IPS-18a (cell line): Measurements from ENCODE around the gene GATD1.

Source experiments
- H3K27ac ChIP-seq: one replicate; pipeline ENCODE4 v1.5.1; 2013; ENCODE audit warnings: low read length
- H3K27me3 ChIP-seq: one replicate; pipeline ENCODE4 v1.6.1; 2013; ENCODE audit warnings: mild to moderate bottlenecking, low read length; ENCODE audit not compliant: control insufficient read depth, insufficient read depth
- H3K36me3 ChIP-seq: one replicate; pipeline ENCODE4 v1.6.1; 2013; ENCODE audit warnings: low read depth, low read length; ENCODE audit not compliant: control insufficient read depth
- H3K4me1 ChIP-seq: one replicate; pipeline ENCODE4 v1.6.1; 2013; ENCODE audit warnings: low read depth, low read length; ENCODE audit not compliant: control insufficient read depth
- H3K4me3 ChIP-seq: one replicate; pipeline ENCODE4 v1.5.1; 2013; ENCODE audit warnings: low read length
- H3K9ac ChIP-seq: one replicate; pipeline ENCODE4 v1.6.1; 2013; ENCODE audit warnings: mild to moderate bottlenecking, low read length, moderate library complexity
- H3K9me3 ChIP-seq: one replicate; pipeline ENCODE4 v1.6.1; 2013; ENCODE audit warnings: low read depth, low read length; ENCODE audit not compliant: control insufficient read depth

The GATD1 gene, protein sequence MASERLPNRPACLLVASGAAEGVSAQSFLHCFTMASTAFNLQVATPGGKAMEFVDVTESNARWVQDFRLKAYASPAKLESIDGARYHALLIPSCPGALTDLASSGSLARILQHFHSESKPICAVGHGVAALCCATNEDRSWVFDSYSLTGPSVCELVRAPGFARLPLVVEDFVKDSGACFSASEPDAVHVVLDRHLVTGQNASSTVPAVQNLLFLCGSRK

DNA sequence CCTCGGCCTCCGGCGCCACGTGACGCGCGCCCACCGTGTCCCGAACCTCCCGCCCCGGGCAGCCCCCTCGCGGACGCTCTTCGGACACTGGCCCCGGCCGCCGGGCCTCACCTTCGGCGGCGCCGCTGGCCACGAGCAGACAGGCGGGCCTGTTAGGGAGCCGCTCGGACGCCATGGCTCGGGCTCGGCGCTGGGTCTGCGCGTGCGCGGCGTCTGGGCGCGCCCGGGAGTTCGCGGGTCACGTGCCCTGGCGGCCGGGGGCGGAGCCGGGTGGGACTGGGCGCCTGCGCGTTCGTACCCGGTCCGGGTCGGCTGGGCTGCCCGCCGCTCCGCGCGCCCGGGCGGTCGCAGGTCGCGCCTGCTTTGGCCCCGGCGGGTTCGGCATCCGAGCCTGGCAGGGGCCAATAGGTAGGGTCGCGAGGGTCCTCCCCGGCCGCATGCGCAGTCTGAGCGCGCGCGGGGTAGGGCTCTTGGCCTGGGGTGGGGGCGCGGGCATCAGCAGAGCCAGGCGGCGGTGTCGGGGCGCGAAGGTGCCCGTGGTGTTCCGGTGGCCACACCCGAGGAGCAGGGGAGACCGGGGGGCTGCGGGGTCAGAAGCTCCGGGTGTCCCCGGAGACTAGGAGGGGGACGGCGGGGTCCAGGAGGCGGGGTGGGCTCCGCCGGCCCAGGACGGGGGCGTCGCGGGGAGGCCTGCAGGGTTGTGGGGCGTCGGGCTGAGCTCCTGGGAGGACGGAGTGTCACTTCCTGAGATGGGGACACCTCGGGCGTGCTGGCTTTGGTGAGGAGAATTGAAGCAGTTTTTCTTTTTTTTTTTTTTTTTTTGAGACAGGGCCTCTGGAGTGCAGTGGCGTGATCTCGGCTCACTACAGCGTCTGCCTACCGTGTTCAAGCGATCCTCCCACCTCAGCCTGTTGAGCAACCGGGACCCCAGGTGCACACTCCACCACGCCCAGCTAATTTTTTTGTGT lies at the start of gene GATD1:
Gene GATD1, minus strand, starts transcription at position 200 of the 968 bp plus-strand sequence. Its CDS starts 25 bp downstream, at position 175.
- H3K27me3 ChIP-seq, result no peaks in the 10 kb centered on the region
- H3K36me3 ChIP-seq, result peaks cover 5% of the 10 kb centered on the region
- H3K4me3 ChIP-seq, result peak within 1 kb of the TSS; percentile 77
- H3K9ac ChIP-seq, result peak within 1 kb of the TSS; percentile 81
- H3K9me3 ChIP-seq, result no peaks in the 10 kb centered on the region
- H3K27ac ChIP-seq, result no peak within 1 kb of the TSS
- no peaks in the 10 kb centered on the region for H3K4me1 ChIP-seq

DNA sequence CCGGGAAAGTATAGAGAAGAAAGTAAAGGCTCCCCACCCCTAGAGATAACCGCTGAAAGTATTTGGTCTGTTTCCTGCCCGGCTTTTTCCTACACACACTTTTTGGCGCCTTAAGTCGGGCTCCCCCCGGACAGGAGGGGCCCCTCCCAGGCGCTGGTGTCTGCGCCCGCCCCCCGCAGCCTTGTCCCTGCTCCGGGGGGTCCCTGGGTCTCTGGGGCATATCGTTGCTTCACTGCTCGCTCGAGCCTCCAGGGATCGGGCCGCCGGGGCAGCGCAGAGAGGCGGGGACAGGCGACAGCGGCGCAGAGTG lies 49.5 kb upstream of the GATD1 start:
- no peak overlapping the region for H3K27ac ChIP-seq
- no peaks in the 10 kb centered on the region for H3K36me3 ChIP-seq
- no peak overlapping the region for H3K9ac ChIP-seq
- H3K4me3 ChIP-seq, result peak overlapping the region; percentile 46
- peaks cover 66% of the 10 kb centered on the region for H3K27me3 ChIP-seq
- H3K9me3 ChIP-seq, result no peaks in the 10 kb centered on the region
- peaks cover 31% of the 10 kb centered on the region for H3K4me1 ChIP-seq

DNA sequence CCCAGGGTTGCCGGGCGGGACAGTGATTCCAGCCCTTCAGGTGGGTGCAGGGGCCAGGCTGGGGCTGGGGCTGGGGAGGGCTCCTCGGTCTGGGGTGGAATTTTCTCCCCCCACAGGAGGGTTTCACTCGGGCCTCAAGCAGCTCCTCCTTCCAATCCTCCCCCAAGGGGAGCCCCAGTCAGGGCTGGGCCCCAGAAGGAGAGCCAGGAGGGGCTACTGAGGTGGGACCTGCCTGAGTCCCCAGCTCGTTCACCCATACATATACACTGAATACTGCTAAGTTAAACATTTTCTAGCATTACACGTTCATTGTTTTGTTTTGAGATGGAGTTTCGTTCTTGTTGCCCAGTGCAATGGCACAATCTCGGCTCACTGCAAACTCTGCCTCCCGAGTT lies 48.9 kb upstream of the GATD1 start:
- no peaks in the 10 kb centered on the region for H3K9me3 ChIP-seq
- H3K4me3 ChIP-seq, result no peak overlapping the region
- H3K27ac ChIP-seq, result no peak overlapping the region
- H3K4me1 ChIP-seq, result peaks cover 25% of the 10 kb centered on the region
- no peaks in the 10 kb centered on the region for H3K36me3 ChIP-seq
- H3K27me3 ChIP-seq, result peaks cover 61% of the 10 kb centered on the region
- no peak overlapping the region for H3K9ac ChIP-seq

DNA sequence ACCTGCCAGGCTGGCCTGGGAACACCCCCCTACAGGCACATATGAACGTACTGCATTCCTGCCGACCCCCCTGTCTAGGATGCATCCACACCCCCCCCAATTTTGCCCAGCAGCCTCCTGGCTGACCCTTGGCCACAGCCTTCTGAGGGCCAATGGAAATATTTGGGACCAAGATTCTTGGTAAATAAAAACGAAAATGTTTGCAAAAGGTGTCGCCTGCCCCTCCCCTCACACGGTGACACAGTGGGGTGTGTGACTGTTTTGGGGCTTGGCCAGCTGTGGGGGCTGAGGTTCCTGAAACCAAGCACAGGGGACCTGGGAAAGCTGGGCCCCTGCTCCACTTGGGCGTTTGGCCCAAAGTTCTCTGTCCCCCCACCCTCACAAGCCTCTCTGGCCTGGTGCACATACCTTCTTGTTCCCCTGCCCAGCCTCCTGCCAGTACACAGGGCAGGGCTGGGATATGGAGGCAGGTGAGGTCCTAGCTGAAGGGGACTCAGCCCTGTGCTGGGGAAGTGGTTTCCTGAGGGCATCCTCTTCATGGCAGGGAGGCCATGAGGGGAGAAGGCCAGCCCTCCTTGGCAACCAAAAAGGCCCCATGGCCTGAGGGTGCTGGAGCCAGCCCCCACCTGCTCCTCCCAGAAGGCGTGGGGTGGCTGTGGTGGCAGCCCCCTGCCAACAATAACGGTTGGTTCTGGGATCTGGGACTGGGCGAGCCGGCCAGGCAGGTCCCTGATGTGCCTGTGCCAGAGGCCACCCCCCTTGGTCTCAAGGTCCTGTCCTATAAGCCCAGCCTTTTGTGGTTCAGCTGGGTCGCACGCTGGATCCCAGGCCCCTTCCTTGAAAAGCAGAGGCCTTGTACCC lies 48.3 kb upstream of the GATD1 start:
- H3K27me3 ChIP-seq, result peaks cover 55% of the 10 kb centered on the region
- H3K9ac ChIP-seq, result no peak overlapping the region
- H3K36me3 ChIP-seq, result no peaks in the 10 kb centered on the region
- H3K9me3 ChIP-seq, result no peaks in the 10 kb centered on the region
- peaks cover 22% of the 10 kb centered on the region for H3K4me1 ChIP-seq
- H3K4me3 ChIP-seq, result no peak overlapping the region
- no peak overlapping the region for H3K27ac ChIP-seq

DNA sequence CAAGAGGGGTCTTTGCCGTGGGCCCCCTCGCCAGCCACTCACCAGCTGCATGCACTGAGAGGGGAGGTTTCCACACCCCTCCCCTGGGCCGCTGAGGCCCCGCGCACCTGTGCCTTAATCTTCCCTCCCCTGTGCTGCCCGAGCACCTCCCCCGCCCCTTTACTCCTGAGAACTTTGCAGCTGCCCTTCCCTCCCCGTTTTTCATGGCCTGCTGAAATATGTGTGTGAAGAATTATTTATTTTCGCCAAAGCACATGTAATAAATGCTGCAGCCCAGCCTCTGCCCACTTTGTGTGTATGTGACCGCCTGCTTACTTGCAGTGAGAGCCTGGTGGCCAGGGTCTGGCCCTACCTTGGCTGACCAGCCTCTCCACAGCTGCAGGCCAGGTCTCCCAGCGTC lies 47.7 kb upstream of the GATD1 start:
- no peaks in the 10 kb centered on the region for H3K36me3 ChIP-seq
- H3K9ac ChIP-seq, result no peak overlapping the region
- no peak overlapping the region for H3K4me3 ChIP-seq
- H3K4me1 ChIP-seq, result peaks cover 22% of the 10 kb centered on the region
- H3K9me3 ChIP-seq, result no peaks in the 10 kb centered on the region
- no peak overlapping the region for H3K27ac ChIP-seq
- peaks cover 55% of the 10 kb centered on the region for H3K27me3 ChIP-seq

DNA sequence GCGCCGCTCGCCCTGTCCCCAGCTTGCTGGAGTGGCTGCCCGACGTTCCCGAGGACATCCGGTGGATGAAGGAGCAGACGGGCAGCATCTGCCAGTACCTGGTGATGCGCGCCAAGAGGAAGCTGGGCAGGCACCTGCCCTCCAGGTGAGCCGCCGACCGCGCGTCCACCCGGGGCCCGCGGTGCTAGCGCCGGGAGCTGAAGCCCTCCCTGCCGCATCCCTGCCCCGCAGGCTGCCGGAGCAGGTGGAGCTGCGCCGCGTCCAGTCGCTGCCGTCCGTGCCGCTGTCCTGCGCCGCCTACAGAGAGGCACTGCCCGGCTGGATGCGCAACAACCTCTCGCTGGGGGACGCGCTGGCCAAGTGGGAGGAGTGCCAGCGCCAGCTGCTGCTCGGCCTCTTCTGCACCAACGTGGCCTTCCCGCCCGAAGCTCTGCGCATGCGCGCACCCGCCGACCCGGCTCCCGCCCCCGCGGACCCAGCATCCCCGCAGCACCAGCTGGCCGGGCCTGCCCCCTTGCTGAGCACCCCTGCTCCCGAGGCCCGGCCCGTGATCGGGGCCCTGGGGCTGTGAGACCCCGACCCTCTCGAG lies 47.1 kb upstream of the GATD1 start:
- no peaks in the 10 kb centered on the region for H3K9me3 ChIP-seq
- H3K4me1 ChIP-seq, result peaks cover 17% of the 10 kb centered on the region
- no peak overlapping the region for H3K4me3 ChIP-seq
- no peaks in the 10 kb centered on the region for H3K36me3 ChIP-seq
- H3K27me3 ChIP-seq, result peaks cover 49% of the 10 kb centered on the region
- no peak overlapping the region for H3K9ac ChIP-seq
- no peak overlapping the region for H3K27ac ChIP-seq

DNA sequence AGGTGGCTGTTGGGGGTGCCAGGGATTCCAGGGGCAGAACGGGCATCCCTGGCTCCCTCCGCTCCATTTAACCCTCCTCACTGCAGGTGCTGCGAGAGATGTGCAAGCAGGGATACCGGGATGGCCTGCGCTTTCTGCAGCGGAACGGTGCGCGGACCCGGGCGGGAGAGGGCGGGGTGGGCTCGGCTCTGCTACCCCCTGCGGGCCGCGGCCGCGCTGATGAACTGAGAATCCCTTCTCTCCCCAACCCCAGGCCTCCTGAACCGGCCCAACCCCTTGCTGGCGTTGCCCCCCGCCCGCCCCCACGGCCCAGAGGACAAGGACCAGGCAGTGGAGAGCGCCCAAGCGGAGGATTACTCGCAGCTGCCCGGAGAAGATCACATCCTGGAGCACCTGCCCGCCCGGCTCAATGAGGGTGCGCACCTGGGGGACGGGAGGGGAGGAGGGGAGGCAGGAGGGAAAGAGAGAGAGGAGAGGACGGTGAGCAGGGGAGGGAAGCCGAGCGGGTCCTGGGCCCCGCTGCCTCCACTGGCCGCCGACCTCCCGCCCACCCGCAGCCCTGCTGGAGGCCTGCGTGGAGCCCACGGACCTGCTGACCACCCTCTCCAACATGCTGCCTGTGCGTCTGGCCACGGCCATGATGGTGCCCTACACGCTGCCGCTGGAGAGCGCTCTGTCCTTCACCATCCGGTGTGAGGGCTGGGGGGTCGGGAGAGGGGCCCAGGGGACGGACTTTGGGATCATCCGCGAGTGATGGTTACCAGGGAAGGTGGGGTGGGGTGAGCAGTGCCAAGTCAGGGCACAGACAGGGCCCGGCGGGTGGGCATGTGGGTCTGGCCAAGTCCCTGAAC lies 46.4 kb upstream of the GATD1 start:
- no peak overlapping the region for H3K9ac ChIP-seq
- H3K4me3 ChIP-seq, result no peak overlapping the region
- no peak overlapping the region for H3K27ac ChIP-seq
- H3K9me3 ChIP-seq, result no peaks in the 10 kb centered on the region
- H3K36me3 ChIP-seq, result no peaks in the 10 kb centered on the region
- H3K27me3 ChIP-seq, result peaks cover 42% of the 10 kb centered on the region
- peaks cover 14% of the 10 kb centered on the region for H3K4me1 ChIP-seq

DNA sequence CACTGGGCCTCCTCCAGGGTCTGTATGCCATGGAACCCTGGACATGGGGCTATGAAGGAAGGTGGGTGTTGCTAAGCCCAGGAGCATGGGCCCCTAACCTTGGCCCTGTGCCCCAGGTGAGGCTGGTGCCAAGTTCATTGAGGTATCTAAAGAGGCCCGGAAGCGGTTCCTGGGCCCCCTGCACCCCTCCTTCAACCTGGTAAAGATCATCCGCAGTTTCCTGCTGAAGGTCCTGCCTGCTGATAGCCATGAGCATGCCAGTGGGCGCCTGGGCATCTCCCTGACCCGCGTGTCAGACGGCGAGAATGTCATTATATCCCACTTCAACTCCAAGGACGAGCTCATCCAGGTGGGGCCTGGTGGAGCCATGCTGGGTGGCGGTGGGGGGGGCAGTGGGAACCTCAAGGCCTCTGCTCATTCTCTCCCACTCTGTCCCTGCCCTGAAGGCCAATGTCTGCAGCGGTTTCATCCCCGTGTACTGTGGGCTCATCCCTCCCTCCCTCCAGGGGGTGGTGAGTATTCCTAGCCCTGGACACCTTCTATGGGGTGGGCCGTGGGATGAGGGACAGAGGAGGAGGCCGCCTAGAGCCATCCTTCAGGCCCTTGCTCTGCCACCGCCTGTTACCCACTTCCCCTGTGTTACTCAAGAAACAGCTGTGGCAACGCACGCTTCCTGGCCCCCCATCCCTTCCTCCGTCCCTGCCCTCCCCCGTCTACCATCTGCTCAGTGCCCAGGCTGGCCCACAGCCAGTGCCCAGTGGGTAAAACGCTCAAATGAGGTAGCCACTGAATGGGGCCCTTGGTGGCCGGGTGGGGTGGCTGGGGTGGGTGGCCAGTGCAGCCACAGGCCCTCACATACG lies 44.5 kb upstream of the GATD1 start:
- H3K36me3 ChIP-seq, result no peaks in the 10 kb centered on the region
- H3K9me3 ChIP-seq, result no peaks in the 10 kb centered on the region
- H3K4me3 ChIP-seq, result no peak overlapping the region
- H3K27me3 ChIP-seq, result peaks cover 23% of the 10 kb centered on the region
- peaks cover 8% of the 10 kb centered on the region for H3K4me1 ChIP-seq
- H3K27ac ChIP-seq, result no peak overlapping the region
- H3K9ac ChIP-seq, result no peak overlapping the region

DNA sequence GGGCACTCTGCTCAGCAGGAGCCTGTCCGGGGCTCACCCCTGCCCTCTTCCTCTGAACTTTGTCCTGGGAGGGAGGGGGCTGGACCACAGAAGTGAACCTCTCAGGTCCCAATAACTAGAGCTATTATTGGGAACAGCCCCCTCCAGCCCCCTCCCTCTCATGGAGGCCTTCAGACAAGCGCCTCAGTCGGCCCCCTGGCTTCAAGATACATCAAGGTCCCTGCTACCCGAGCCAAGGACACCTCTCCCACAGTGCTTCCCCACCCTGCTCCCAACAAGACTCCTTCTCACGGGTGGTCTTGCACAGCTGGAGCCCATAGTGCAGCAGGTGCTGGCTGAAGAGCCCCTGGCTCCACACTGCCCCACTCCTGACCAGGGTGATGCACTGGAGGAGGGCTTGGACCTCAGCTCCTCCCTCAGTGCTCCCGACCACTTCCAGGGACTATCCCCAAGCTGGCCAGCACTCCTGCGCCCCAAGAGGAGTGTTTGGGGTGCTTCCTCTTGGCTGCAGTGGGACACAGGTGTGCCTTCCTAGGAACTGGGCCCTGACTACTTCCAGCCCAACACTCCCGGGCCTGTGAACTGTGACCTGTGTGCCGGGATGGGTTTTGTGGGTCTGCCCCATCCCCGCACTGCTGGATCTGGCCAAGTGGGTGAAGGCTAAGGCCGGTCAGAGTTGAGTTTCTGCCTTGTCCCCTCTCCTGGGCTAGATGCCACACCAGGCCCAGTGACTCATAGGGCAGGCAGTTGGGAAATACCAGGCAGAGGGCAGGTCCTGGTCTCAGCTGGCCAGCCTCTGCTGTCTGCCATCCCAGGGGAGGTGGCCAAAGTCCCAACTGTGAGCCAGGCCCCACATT lies 43.6 kb upstream of the GATD1 start:
- Histone ChIP-seq H3K9ac (peak overlapping the region; percentile 39), H3K27me3 (peaks cover 14% of the 10 kb centered on the region), H3K4me3 (peak overlapping the region; percentile 62), H3K27ac (no peak overlapping the region), H3K9me3 (no peaks in the 10 kb centered on the region), H3K4me1 (peaks cover 8% of the 10 kb centered on the region), H3K36me3 (no peaks in the 10 kb centered on the region)
